Suppressor macrophage (primary cell): ENCODE results near the gene ATAD1.
"Not testable (repeated sequence)": the region's sequence is repeated elsewhere in the genome, so short reads cannot be mapped to it uniquely, and the experiment has no call there.

Experiments
- DNase-seq, 4 experiments: peaks; one replicate each; pipeline ENCODE4 v3.0.0-alpha.2; 2020 to 2022
- total RNA-seq, 17 experiments: gene quantifications; one replicate each; lab custom pipeline; 2026; ENCODE audit warnings: mixed read lengths in 6 of 17, inconsistent platforms in 3 of 17; lab: John Stamatoyannopoulos, UW

ATAD1 gene, protein sequence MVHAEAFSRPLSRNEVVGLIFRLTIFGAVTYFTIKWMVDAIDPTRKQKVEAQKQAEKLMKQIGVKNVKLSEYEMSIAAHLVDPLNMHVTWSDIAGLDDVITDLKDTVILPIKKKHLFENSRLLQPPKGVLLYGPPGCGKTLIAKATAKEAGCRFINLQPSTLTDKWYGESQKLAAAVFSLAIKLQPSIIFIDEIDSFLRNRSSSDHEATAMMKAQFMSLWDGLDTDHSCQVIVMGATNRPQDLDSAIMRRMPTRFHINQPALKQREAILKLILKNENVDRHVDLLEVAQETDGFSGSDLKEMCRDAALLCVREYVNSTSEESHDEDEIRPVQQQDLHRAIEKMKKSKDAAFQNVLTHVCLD
- total RNA-seq, result 22.8 to 61.6 (median 37.3) reads per million in 17 experiments

DNA sequence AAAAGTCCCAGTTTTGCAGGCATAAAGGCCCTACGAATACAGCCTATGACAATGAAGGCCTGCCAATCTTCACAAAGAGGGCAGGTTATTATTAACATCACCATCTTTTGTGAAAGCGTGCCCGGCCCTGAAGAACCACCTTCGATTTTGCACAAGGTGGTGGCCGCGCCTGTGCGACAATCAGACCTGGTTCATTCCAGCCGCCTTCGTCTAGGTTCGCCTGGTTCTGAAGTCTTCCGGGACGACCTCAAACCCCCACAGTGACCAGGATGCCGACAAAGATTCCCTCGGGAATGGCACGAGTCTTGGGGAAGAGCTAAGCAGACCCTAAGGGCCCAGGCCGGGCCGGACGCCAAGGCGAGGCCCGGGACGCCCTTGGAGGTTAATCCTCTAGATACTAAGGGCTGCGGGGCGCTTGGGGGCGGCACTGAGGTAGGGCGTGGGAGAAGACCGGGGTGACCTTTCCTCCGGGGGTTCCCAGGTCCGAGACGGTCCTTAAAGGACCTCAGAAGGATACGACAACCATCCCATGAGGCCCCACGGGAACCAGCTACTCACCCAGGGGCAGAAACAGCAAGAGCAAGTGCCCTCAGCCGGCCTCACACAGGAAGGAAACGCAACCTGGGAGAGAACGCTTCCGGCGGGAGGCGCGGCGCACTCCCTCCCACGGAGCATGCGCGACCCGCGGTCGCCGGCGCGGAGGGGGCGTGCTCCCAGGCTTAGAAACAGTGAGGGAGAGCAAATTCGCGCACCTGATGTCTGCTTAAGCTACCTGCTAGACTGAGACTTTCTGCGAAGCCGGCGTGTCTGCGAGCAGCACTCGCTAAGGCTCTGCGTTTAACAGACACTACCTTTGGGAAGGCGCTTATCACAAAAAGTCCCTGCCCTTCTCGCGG is at the start of gene ATAD1:
ATAD1 (minus strand) TSS at position 618 of the 896 bp plus-strand sequence. CDS start 3,627 bp downstream, outside the sequence.
- DNase-seq, result peak; percentile 82 to 92 (median 90)

DNA sequence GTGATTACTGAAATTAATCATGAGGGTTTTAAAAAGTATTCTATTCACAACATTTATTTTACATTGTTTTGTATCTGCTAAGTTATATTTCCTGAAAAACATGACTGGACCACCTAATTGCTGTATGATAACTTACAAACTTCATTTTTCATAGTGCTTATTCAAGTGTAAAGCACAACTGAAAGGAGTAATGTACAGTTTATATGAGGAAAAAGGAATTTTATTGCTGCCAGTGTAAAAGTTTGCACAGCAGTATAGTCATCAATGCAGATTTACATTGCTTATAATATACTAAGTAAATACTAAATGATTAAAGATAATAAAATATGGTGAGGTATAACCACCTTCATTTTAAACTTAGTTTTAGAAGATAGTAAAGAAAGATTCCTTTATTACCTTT is 49.4 kb upstream of the ATAD1 start:
- DNase-seq, result no peak

DNA sequence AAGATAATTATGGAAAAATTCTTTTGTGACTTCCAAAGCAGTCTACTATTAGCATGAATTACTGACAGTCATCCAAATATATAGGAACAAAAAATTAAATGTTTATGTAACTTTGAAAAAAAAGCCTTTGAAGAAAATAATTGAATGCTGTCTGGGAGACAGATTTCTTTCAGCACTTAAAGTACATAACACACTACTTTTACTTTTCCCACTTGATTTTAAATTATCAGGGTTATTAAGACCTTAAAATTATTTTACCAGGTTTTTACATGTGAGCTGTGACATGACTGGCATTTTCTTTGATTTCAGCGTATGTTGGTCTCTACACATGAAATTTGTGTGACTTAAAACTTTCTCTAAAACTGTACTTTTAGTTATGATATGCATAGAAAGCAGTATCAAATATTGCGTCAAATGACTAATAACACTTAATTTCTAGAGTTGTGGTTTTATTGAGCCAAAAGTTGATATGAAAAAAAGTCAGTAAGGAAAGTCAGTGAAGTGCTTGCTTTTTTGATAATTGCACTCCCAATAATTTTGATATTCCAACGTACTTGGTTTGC is 48.5 kb upstream of the ATAD1 start:
- DNase-seq, result no peak

DNA sequence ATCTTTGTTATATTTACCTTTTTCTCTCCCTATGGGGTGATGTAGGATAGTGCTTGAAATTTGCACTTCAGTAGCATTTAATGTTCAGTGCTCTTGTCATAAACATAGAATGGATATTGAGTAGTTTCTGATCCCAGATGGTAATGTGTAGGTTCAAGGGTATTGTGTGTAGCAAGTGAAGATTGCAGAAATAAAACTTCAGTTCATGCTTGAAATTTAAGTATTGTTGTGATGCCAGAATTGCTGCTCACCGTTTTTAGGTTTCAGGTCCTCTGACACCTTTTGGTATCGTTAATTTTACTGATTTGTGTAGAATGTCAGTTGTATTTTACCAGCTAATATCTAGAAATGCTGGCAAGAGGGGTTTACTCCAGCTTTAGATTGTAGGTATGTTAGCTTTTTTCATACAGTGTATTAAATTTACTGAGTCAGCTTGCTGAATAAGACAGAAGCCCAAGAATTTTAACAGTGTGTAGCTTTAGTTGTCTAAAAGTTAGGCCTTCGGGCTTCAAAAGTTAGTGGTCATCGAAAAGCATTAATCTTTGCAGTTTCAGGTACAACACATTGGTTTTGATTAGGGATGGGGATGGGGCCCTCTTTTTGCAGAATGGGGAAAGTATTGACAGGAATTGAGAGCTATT is 47.3 kb upstream of the ATAD1 start:
- no peak for DNase-seq

DNA sequence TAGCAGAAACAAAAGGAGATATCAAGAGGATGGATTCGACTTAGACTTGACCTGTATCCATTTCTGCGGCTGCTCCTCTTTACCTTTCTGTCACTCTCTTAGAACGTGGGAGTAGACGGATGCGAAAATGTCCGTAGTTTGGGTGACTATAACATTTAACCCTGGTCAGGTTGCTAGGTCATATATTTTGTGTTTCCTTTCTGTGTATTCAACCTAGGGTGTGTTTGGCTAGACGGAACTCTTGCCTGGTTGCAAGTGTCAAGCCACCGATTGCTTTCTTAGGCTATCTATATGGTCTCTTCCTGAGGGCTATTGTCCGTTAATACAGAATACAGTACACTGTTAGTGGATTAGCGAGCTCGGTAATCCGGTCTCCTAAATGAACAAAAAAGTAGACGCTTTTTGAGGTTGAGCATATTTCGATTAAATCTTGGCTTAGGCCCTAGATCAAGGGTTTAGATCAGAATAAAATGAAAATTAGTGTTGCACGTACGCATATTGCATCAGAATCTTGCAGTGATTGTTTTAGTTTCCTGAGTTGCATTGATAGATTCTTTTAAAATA is 46.6 kb upstream of the ATAD1 start:
- DNase-seq, result peak in 2 of 4 experiments; percentile 15 to 33

DNA sequence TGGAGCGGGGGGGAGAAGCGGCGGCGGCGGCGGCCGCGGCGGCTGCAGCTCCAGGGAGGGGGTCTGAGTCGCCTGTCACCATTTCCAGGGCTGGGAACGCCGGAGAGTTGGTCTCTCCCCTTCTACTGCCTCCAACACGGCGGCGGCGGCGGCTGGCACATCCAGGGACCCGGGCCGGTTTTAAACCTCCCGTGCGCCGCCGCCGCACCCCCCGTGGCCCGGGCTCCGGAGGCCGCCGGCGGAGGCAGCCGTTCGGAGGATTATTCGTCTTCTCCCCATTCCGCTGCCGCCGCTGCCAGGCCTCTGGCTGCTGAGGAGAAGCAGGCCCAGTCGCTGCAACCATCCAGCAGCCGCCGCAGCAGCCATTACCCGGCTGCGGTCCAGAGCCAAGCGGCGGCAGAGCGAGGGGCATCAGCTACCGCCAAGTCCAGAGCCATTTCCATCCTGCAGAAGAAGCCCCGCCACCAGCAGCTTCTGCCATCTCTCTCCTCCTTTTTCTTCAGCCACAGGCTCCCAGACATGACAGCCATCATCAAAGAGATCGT is 46.0 kb upstream of the ATAD1 start:
- peak; percentile 31 to 65 (median 45) for DNase-seq

DNA sequence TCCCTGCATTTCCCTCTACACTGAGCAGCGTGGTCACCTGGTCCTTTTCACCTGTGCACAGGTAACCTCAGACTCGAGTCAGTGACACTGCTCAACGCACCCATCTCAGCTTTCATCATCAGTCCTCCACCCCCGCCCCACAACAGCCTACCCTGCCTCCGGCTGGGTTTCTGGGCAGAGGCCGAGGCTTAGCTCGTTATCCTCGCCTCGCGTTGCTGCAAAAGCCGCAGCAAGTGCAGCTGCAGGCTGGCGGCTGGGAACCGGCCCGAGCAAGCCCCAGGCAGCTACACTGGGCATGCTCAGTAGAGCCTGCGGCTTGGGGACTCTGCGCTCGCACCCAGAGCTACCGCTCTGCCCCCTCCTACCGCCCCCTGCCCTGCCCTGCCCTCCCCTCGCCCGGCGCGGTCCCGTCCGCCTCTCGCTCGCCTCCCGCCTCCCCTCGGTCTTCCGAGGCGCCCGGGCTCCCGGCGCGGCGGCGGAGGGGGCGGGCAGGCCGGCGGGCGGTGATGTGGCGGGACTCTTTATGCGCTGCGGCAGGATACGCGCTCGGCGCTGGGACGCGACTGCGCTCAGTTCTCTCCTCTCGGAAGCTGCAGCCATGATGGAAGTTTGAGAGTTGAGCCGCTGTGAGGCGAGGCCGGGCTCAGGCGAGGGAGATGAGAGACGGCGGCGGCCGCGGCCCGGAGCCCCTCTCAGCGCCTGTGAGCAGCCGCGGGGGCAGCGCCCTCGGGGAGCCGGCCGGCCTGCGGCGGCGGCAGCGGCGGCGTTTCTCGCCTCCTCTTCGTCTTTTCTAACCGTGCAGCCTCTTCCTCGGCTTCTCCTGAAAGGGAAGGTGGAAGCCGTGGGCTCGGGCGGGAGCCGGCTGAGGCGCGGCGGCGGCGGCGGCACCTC is 45.3 kb upstream of the ATAD1 start, which contains the start of the genes KLLN and PTEN:
KLLN (minus strand) TSS at position 481 of the 891 bp plus-strand sequence. CDS start 1,046 bp downstream, outside the sequence.
PTEN (plus strand) TSS at position 573 of the 891 bp plus-strand sequence. CDS start 845 bp downstream, outside the sequence.
- DNase-seq, result peak; percentile 91 to 96 (median 94)

DNA sequence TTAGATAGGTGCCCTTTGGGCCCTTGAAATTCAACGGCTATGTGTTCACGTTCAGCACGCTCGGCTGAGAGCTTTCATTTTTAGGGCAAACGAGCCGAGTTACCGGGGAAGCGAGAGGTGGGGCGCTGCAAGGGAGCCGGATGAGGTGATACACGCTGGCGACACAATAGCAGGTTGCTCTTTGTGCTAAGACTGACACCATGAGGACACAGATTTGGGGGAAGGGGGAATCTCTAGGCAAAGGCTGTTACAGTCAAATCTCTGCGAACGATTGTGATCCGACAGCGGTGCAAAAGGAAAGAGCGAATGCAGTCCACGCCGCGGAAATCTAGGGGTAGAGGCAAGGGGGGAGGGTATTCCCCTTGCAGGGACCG is 44.6 kb upstream of the ATAD1 start:
- no peak for DNase-seq

DNA sequence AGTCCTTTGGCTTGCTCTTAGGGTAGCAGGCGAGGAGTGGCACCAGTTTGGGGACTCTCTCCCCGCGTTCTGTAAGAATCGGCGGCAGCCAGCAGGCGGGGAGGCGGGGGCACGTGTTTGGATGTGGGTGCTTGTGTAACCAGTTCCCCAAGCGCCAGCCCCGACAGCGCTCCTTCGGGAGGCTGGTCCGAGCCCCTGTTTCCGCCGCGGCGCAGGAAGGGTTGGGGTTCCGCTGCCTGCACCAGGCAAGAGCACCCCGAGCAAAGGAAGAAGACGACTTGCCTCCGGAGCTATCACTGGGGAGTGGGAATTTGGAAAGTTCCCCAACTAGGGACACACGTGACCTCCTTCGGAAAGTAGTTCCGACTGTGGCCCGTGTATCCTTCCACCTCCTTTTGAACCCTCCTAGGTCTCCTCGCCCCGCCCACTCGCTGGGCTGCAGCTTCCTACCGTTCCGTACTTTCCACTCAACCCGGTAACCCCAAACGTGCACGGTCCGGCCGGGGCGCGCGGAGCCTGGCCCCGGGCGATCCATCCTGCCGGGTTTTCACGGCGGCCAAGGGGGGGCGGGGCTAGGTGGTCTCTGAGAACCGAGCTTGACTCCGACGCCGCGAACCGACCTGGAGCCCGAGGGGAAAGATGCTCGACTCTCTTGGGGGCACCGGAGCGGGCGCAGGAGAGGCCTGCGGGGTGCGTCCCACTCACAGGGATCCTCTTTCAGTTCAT is 44.1 kb upstream of the ATAD1 start:
- DNase-seq, result peak; percentile 96 to 99 (median 98)

DNA sequence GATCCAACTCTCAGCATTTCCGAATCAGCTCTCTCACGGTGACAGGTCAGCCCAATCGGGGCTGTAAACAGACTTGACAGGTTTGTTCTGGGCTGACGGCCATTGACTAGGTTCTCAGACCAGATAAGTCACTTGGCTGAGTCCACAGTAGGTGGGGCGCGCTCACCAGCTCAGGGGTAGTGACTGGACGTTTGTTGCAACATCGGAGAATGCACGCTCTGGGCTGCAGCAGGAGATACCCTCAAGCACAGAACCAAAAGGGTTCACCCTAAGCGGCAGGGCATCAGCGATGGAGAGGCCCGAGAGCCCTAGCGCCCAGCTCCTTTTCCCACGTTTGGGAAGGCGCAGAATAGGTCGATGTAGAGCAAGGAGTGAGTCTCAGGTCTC is 43.5 kb upstream of the ATAD1 start:
- DNase-seq, result peak; percentile 49 to 72 (median 68)

DNA sequence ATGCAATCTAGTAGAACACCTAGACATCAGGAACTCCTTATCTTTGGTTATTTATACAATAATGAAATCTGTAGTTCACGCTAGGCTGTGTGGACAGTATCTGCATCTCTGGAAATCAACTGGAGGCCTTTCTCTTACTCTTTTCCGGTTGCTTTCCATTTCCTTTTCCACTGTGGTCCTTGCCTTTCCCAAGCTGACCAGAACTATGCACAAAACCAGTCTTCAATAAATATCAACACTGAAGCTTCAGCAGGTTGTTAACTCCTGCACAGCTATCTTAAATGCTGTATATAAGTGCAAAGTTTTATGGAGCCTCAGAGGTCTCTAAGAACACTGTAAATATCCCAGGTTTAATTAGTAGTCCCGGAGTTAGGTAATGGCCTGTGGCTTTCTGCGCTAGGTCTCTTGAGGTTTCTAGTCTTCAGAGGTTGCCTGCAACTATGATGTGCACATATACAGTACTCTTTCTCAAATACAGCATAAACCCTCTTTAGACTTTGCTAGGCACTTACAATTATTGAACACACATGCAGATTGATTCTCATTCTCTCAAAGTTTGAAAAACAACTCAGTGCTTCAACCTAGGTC is 42.9 kb upstream of the ATAD1 start:
- no peak for DNase-seq

DNA sequence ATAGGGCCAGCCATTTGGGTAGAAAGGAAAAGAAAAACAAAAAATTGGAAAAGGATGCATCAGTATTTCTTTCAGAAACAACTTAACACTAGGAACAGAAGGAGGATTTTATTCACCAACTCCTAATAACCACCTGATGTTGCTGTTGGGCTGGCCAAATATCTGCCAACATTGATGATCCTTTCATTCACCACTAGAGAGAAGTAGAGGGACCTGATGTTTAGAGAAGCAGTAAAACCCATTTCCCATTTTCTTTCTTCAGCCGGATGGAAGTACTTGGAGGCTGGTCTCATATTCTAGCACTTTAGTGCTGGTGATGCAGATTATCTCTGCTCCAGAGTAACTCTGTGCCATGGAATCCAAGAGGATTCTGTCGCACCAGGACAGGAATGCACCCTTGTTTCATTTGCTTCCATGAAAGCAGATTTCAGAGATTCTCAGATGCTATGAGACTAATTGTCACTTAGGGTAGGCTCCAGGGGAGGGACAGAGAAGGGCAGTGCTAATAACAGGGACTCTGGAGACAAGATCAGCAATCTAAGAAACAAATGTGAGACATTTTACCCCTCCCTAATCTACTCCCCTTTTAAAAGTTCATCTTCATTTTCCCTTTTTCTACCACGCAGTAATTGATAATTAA is 42.2 kb upstream of the ATAD1 start:
- DNase-seq, result peak; percentile 65 to 88 (median 78)

DNA sequence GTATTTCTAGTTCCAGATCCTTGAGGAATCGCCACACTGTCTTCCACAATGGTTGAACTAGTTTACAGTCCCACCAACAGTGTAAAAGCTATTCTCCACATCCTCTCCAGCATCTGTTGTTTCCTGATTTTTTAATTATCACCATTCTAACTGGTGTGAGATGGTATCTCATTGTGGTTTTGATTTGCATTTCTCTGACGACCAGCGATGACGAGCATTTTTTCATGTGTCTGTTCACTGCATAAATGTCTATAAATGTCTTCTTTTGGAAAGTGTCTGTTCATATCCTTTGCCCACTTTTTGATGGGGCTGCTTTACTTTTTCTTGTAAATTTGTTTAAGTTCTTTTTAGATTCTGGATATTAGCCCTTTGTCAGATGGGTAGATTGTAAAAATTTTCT is 37.6 kb upstream of the ATAD1 start:
- not testable (repeated sequence) for DNase-seq

DNA sequence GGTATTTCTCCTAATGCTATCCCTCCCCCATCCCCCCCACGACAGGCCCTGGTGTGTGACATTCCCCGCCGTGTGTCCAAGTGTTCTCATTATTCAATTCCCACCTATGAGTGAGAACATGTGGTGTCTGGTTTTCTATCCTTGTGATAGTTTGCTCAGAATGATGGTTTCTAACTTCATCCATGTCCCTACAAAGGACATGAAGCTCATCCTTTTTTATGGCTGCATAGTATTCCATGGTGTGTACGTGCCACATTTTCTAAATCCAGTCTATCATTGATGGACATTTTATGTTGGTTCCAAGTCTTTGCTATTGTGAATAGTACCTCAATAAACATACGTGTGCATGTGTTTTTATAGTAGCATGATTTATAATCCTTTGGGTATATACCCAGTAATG is 37.2 kb upstream of the ATAD1 start:
- not testable (repeated sequence) for DNase-seq

DNA sequence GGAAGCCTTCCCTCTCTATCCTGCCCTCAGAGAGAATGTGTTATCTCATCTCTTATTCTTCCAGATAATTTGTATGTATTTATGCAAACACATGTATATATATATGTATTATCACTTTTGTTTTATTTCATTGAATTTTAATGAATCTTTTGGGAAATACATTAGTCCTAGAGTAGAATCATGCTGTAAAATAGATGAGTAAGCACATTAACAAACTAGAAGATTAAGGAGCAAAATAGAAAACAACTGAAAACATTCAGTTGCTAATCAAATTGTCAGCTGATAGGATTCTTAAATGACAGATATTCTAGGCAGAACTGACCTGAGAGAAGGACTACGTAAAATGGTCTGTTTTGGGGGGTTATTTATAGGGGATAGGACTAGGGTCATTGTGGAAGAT is 34.1 kb upstream of the ATAD1 start:
- DNase-seq, result no peak

DNA sequence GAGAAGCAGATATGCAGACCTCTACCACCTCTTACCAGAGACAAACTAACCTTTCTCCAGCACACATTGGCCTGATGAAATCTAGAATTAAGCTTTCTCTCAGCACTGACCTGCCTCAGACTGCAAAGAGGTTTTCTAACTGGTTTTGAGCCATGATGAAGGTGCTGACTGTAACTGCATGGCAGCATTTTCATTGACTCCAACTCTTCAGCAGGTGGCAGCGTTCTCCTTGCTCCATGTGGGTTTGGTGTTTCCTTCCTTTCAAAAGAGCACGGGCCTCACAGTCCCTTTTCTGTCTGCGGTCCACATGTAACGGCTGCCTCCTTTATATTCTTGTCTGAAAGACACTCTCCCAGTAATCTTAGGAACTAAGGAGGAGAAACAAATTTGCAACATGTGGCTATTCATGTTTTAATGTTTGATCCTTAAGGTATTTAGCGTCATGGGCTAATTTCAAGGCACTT is 32.7 kb upstream of the ATAD1 start:
- DNase-seq, result peak; percentile 15 to 51 (median 50)

DNA sequence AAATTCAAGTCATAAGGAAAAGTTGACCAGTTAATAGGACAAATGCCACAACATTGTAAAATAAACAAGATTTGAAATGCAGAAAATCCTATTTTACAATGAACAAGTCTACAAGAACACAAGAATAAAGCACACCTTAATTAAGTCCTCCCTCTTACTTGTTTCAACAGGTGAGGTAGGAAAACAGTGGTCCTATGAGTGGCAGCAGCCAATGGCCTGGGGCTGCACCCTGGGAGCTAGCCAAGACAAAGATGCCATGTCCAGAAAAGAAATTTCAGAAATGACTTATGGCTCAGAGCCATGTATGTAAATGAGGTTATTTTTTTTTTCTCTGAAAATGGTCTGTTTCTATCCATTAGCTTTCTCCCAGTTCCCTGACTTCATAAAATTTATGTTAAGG is 31.0 kb upstream of the ATAD1 start:
- no peak for DNase-seq

DNA sequence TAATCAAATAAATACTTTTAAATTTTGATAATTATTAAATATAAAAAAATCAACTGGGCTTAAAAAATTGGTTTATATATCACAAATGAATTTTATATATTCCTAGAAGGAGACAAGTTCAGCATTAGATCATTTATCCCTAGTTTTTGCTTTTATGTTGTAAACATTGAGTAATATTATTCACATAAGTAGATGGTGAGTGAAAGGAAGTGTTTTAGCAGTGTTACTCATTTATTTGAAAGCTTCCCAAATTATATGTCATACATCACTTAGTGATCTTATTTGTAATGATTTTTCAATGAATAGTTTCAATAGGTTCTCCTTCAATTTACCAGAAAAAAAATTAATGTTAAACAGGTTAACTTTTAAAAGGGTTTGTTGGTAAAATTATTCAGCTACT is 29.5 kb upstream of the ATAD1 start:
- peak in 1 of 4 experiments; percentile 33 for DNase-seq

DNA sequence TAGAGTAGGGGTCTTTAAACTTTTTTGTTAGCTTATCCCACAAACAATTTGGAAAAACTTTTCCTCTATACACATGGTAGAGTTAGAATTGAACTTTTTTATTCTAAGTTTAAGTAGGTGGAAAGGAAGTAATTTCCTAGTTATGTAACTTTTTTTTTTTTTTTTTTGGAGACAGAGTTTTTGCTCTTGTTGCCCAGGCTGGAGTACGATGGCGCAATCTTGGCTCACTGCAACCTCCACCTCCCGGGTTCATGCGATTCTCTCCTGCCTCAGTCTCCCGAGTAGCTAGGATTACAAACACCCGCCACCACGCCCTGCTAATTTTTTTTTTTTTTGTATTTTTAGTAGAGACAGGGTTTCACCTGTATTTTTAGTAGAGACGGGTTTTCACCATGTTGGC is 28.7 kb upstream of the ATAD1 start:
- peak in 1 of 4 experiments; percentile 42 for DNase-seq
